T-helper 2 cell treated with Interferon-gamma antibody and Interleukin-4, amounts not matched to agents 100 ng/mL and 5 ng/mL, for 36 hours (primary cell): ENCODE data around the gene KLHL40. TPM values are rescaled to one million over a fixed set of nuclear protein-coding genes. Genes with fewer than 3 reads are reported as not detected.

ENCODE experiments used
- intact Hi-C: fragments of 100-400 bp; cut with micrococcal nuclease; formaldehyde crosslinking; loops from one replicate; pipeline ENCODE4 v1.15.1; 2023
- total RNA-seq: library from RNA; stranded (reverse); gene quantifications from 2 replicates; pipeline ENCODE4 v1.2.3, GENCODE V29; 2022

The KLHL40 gene
- total RNA-seq, 1 donor from 2014 or later, result not detected

- intact Hi-C loops, result no loop called here
These were observed 3.4 kb downstream of the KLHL40 start for GRCh38 chr3:42688487-42689420.

- intact Hi-C loops, result no loop called here
These were observed 4.2 kb downstream of the KLHL40 start for GRCh38 chr3:42689421-42690014.

GRCh38 chr3:42690191-42690590 is 4.9 kb downstream of the KLHL40 start:
- intact Hi-C loops, result no loop called here

GRCh38 chr3:42690766-42691680 is 5.7 kb downstream of the KLHL40 start:
- intact Hi-C loops, result no loop called here

- intact Hi-C loops, result no loop called here
These were observed 6.7 kb downstream of the KLHL40 start for GRCh38 chr3:42691816-42692666.

- intact Hi-C loops, result no loop called here
These were observed 7.6 kb downstream of the KLHL40 start for GRCh38 chr3:42692667-42693529.

- intact Hi-C loops, result no loop called here
These were observed 8.2 kb downstream of the KLHL40 start for GRCh38 chr3:42693530-42693930.

- intact Hi-C loops, result no loop called here
These were observed 9.0 kb downstream of the KLHL40 start for GRCh38 chr3:42694366-42694765.

DNA sequence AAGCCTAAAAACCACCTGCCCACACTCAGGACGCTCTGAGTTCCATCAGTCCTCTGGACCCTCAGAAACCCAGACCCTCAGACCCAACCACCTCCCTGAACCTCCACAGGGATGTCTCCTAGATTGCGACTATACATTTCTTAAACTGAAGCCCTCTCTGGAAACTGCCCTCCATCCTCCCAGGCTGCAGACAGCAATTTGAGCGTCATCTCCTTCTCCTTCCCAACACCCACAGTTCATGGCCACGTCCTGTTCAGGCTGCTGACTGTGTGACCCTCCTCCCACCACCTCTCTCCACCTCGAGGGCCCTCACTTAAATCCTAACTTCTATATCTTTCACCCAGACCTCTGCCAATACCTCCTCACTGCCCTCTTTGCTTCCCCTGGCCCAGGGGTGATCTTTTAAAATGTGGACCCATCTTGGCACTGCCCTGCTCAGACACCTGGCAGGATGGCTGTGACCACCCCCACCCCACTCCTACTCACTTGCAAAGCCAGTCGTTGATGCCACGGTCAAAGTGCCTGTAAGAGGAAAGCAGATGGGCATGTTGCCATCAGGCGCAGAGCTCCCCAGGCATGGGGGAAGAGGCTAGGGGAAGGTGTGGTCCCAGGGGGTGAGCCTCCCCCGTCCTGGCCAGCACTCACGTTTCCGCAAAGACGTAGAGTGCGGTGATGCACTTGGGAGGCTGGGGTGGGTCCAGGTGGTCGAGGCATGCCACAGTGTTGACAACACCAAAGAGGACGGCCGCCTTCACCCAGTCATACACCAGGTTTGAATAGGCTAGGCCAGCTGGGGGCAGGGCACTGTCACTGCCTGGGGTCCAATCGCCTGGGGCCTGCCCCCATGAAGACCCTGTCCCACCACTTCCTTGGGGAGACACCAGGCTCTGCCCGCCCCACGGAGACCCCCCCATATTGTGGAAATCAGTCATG is 11.3 kb downstream of the KLHL40 start:
- intact Hi-C loops, result no loop called here

GRCh38 chr3:42697289-42698051 is 12.1 kb downstream of the KLHL40 start:
- intact Hi-C loops, result no loop called here

DNA sequence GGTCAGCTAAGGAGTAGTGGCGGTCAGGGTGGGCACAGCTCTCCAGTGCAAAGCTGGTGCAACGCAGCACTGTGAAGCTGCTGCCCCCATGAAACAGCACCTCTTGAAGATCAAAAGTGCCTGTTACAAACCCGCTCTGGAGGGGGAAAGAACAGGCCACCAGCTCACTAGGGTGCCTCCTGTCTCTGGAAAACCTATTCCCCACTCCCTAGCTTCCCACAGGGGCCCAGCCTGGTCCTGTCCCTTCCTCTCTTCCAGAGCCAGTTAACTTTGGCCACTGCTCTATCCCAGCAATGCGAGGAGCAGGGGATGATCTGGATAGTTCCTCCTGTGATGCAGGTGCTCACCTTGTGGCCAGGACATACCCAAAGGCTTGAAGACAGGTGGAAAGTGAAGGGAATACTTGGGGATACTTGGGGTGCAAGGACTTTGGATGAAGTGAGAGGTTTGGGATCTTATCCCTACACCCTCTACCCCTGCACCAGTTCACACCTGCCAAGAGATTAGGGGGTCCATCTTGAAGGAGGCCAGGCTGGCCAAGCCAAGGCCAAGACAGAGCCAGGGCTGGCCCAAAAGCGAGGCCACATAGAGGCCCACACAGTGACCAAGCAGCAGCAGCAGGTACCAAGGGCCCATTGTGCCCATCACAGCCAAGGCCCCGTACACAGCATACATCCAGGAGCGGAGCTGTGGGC is 13.0 kb downstream of the KLHL40 start:
- intact Hi-C loops, result no loop called here

DNA sequence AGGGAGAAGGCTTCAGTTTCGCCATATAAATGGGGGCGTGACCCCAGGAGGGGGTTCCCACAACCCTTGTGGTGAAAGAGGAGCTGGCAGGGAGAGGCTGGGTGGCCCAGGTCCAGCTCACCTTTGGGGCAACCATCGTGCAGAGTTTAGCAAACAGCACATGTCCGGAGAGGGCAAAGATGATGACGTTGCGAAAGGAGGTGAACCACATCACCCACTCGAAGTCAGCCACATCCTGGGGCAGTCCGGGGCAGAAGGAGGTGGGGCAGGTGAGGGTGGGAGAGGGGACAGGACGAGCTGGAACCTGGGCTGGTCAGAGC is 13.5 kb downstream of the KLHL40 start:
- intact Hi-C loops, result no loop called here

GRCh38 chr3:42699511-42699971 is 14.2 kb downstream of the KLHL40 start:
- intact Hi-C loops, result no loop called here

DNA sequence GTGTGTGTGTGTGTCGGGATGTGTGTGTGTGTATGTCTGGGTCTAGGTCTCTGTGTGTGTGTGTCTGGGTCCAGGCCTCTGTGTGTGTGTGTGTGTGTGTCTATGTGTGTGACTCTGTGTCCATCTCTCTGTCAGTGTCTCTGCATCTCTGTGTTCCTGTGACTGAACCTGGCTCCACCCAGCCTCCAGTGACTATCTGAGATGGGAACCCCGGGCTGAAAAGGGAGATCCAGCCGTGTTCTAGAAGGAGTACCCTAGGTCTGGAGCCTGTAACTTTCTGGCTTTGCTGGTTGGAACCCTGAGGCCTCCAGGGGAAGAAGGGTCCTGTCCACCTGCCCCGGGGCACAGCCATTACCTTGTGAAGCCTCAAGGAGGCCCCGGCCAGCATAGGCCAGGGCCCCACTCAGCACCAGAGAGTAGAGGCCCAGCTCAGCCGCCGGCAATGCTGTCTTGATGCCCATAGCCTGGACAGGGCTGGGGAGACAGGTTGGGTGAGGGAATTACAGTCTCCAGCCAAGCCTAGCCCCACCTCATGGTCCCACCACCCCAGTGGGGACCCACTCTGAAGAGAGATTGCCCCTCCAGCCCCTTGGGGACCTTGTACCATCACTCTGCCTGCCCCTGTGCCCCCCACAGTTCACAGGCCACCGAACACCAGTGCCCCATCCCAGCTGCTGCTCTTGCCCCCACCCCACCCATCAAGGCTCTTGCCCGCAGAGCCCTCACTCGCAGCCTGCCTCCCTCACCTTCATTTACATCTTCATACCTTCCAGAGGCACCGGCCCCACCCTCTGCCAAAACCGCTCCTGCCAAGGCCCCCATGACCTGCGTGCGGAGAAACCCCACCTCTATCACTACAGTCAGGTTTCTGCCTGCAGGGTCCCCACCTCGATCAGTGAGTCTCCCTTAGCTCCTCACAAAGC is 15.3 kb downstream of the KLHL40 start:
- intact Hi-C loops, result no loop called here

DNA sequence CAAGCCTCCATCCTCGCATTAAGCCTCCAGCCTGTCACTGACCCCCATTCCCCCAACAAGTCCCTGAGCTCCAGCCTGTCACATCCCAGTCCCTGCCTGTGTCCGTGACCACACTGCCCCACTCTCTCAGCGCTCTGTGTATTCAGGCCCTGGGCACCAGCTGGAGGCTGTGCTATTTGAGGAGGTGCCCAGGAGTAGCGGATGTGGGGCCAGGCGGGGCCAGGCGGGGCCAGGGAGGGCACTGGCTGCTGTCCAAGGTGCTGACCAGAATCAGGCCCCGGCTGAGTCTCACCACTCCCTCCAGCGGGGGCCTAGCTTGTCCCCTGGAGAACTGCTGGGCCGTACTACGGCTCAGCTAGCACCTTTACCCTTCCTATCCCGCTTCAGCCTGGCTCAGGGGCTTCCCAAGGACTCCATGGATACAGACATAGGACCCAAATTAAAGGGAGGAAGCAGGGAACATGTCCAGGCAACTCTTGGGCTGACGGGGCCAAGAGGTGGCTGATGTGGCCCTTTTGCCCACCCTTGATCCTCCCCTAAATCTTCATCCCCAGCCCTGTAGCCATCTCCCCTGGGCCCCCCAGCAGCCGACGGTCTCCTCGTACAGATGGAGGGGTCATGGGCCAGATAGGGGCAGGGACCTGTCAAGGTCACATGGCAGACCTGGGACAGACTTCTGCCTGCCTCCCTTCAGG is 16.2 kb downstream of the KLHL40 start:
- intact Hi-C loops, result no loop called here
